Measurements from ENCODE around the gene TRIM24. TPM values are rescaled to one million over a fixed set of nuclear protein-coding genes. Genes with fewer than 3 reads are reported as not detected.

Gene TRIM24
- total RNA-seq, 1 experiment from 2014 or later: 29.8 TPM

- TF ChIP-seq CTCF (IDR thresholded peaks at IDR 0.05; ENCODE audit: unreplicated experiment): no peak
- Mint-ChIP-seq H3K27ac (ENCODE audit: unreplicated experiment) (no peak overlapping the region), H3K4me1 (ENCODE audit: low read depth, unreplicated experiment) (no peaks in the 10 kb centered on the region), H3K36me3 (ENCODE audit: insufficient read depth, unreplicated experiment) (no peaks in the 10 kb centered on the region), H3K9me3 (ENCODE audit: low read depth, unreplicated experiment) (no peaks in the 10 kb centered on the region), H3K4me3 (ENCODE audit: low read depth, unreplicated experiment) (no peak overlapping the region), H3K27me3 (ENCODE audit: unreplicated experiment) (no peaks in the 10 kb centered on the region)
- BruUV-seq (replicated peaks): no TSS peak
- CTCF ChIA-PET: no interaction called here
- intact Hi-C loops (cut with micrococcal nuclease; ENCODE audit: unreplicated experiment): no loop called here
- DNase-seq: no peak
Observed at GRCh38 chr7:138595454-138595853, 135.4 kb downstream of the TRIM24 start.

- peaks cover 7% of the 10 kb centered on the region for H3K4me1 Mint-ChIP-seq (ENCODE audit: low read depth, unreplicated experiment)
- no peak for TF ChIP-seq CTCF (IDR thresholded peaks at IDR 0.05; ENCODE audit: unreplicated experiment)
- intact Hi-C loops (cut with micrococcal nuclease; ENCODE audit: unreplicated experiment): no loop called here
- peaks cover 2% of the 10 kb centered on the region for H3K9me3 Mint-ChIP-seq (ENCODE audit: low read depth, unreplicated experiment)
- no TSS peak for BruUV-seq (replicated peaks)
- DNase-seq: no peak
- CTCF ChIA-PET: no interaction called here
- H3K27ac Mint-ChIP-seq (ENCODE audit: unreplicated experiment): no peak overlapping the region
- H3K36me3 Mint-ChIP-seq (ENCODE audit: insufficient read depth, unreplicated experiment): no peaks in the 10 kb centered on the region
- no peak overlapping the region for H3K4me3 Mint-ChIP-seq (ENCODE audit: low read depth, unreplicated experiment)
- H3K27me3 Mint-ChIP-seq (ENCODE audit: unreplicated experiment): no peaks in the 10 kb centered on the region
Observed at GRCh38 chr7:138602451-138602850, 142.4 kb downstream of the TRIM24 start.

GRCh38 chr7:138603549-138604318 is 143.7 kb downstream of the TRIM24 start:
- no peaks in the 10 kb centered on the region for H3K27me3 Mint-ChIP-seq (ENCODE audit: unreplicated experiment)
- H3K4me3 Mint-ChIP-seq (ENCODE audit: low read depth, unreplicated experiment): no peak overlapping the region
- H3K9me3 Mint-ChIP-seq (ENCODE audit: low read depth, unreplicated experiment): peaks cover 2% of the 10 kb centered on the region
- no TSS peak for BruUV-seq (replicated peaks)
- CTCF ChIA-PET: interaction anchor here (0.5 to 0.6 kb wide), 2 partner anchors 11 to 422 kb away, joined by 3 read pairs; no protein-coding TSS in a partner anchor
- intact Hi-C loops (cut with micrococcal nuclease; ENCODE audit: unreplicated experiment): no loop called here
- TF ChIP-seq CTCF (IDR thresholded peaks at IDR 0.05; ENCODE audit: unreplicated experiment): no peak
- no peak overlapping the region for H3K27ac Mint-ChIP-seq (ENCODE audit: unreplicated experiment)
- H3K4me1 Mint-ChIP-seq (ENCODE audit: low read depth, unreplicated experiment): peaks cover 19% of the 10 kb centered on the region
- no peaks in the 10 kb centered on the region for H3K36me3 Mint-ChIP-seq (ENCODE audit: insufficient read depth, unreplicated experiment)
- no peak for DNase-seq

- peaks cover 2% of the 10 kb centered on the region for H3K9me3 Mint-ChIP-seq (ENCODE audit: low read depth, unreplicated experiment)
- no peak overlapping the region for H3K27ac Mint-ChIP-seq (ENCODE audit: unreplicated experiment)
- CTCF ChIA-PET: no interaction called here
- H3K36me3 Mint-ChIP-seq (ENCODE audit: insufficient read depth, unreplicated experiment): no peaks in the 10 kb centered on the region
- no peaks in the 10 kb centered on the region for H3K27me3 Mint-ChIP-seq (ENCODE audit: unreplicated experiment)
- no peak for DNase-seq
- no peak overlapping the region for H3K4me3 Mint-ChIP-seq (ENCODE audit: low read depth, unreplicated experiment)
- BruUV-seq (replicated peaks): no TSS peak
- peaks cover 19% of the 10 kb centered on the region for H3K4me1 Mint-ChIP-seq (ENCODE audit: low read depth, unreplicated experiment)
- intact Hi-C loops (cut with micrococcal nuclease; ENCODE audit: unreplicated experiment): no loop called here
- no peak for TF ChIP-seq CTCF (IDR thresholded peaks at IDR 0.05; ENCODE audit: unreplicated experiment)
Observed at GRCh38 chr7:138606236-138606635, 146.2 kb downstream of the TRIM24 start.
